H1 (cell line): ENCODE data around the gene AOPEP. TPM values are rescaled to one million over a fixed set of nuclear protein-coding genes. Genes with fewer than 3 reads are reported as not detected.

ENCODE experiments used
- CTCF ChIA-PET: fragments of 300-600 bp; sonication (Branson Sonifier 250); formaldehyde crosslinking; loops from one replicate; lab custom pipeline; 2021; ENCODE audit not compliant: partially characterized antibody; lab: Charles Lee
- POLR2A ChIA-PET: fragments of 300-600 bp; sonication (Branson Sonifier 250); formaldehyde crosslinking; loops from one replicate; lab custom pipeline; 2021; ENCODE audit warnings: inconsistent platforms; ENCODE audit not compliant: partially characterized antibody; lab: Charles Lee
- DNase-seq, 2 experiments: peaks; one replicate each; pipeline versions ENCODE4 v3.0.0 to v3.0.0-alpha.2; 2010 to 2022; ENCODE audit warnings: low spot score in 2 of 2, low read depth in 1 of 2, mixed read lengths in 1 of 2
- FAIRE-seq: peaks from 2 replicates; lab custom pipeline; 2011; peaks lifted over from hg19 to GRCh38; lab: Jason Lieb, UNC
- H2AFZ ChIP-seq: 2 replicates; pipeline ENCODE4 v1.8.1; 2012; ENCODE audit warnings: low read length, inconsistent platforms
- H2AK5ac ChIP-seq: 2 replicates; pipeline ENCODE4 v1.6.1; 2013; ENCODE audit warnings: low read depth, low read length
- H2BK120ac ChIP-seq: replicated peaks from 2 replicates; pipeline ENCODE3; 2013; ENCODE audit warnings: low read depth, low read length, inconsistent platforms
- H2BK12ac ChIP-seq: 2 replicates; pipeline ENCODE4 v1.6.1; 2013; ENCODE audit warnings: low read depth, low read length
- H2BK15ac ChIP-seq: 2 replicates; pipeline ENCODE4 v1.6.1; 2013; ENCODE audit warnings: low read length
- H2BK20ac ChIP-seq: 2 replicates; pipeline ENCODE4 v1.6.1; 2013; ENCODE audit warnings: low read length
- H2BK5ac ChIP-seq: 2 replicates; pipeline ENCODE4 v1.6.1; 2013; ENCODE audit warnings: low read depth, low read length
- H3K14ac ChIP-seq: 2 replicates; pipeline ENCODE4 v1.6.1; 2013; ENCODE audit warnings: inconsistent platforms; ENCODE audit not compliant: insufficient read length
- H3K18ac ChIP-seq: 2 replicates; pipeline ENCODE4 v1.6.1; 2013; ENCODE audit warnings: low read length; ENCODE audit errors: extremely low read depth
- H3K23ac ChIP-seq: 2 replicates; pipeline ENCODE4 v1.6.1; 2013; ENCODE audit warnings: inconsistent platforms; ENCODE audit not compliant: insufficient read length
- H3K23me2 ChIP-seq: 2 replicates; pipeline ENCODE4 v1.6.1; 2013; ENCODE audit warnings: low read depth, low read length
- H3K27ac ChIP-seq: 2 replicates; pipeline ENCODE4 v1.6.1; 2011; ENCODE audit warnings: low read depth, low read length, inconsistent platforms
- H3K27me3 ChIP-seq, 4 experiments: replicated peaks in 1 of 4; 1 replicate in 1 of 4; 2 replicates in 3 of 4; pipeline versions ENCODE4 v1.6.1 to v1.8.1; 2011 to 2013; ENCODE audit warnings: low read length in 3 of 4, mild to moderate bottlenecking in 3 of 4, inconsistent platforms in 2 of 4, mixed read lengths in 2 of 4, moderate library complexity in 1 of 4; ENCODE audit not compliant: control insufficient read depth in 3 of 4, insufficient read depth in 3 of 4; ENCODE audit errors: extremely low read depth in 1 of 4
- H3K36me3 ChIP-seq, 4 experiments: 2 replicates each; pipeline versions ENCODE4 v1.6.1 to v1.8.1; 2011 to 2013; ENCODE audit warnings: mild to moderate bottlenecking in 4 of 4, low read length in 3 of 4, moderate library complexity in 2 of 4, control low read depth in 1 of 4, inconsistent platforms in 1 of 4; ENCODE audit not compliant: insufficient read depth in 4 of 4, control insufficient read depth in 2 of 4
- H3K4ac ChIP-seq: replicated peaks from 2 replicates; pipeline ENCODE3; 2013; ENCODE audit warnings: low read length, low read depth, mixed read lengths, inconsistent platforms; ENCODE audit not compliant: insufficient read length
- H3K4me1 ChIP-seq, 4 experiments: replicated peaks in 1 of 4; 1 replicate in 1 of 4; 2 replicates in 3 of 4; pipeline versions ENCODE4 v1.6.1 to v1.8.1; 2011 to 2013; ENCODE audit warnings: low read length in 3 of 4, inconsistent platforms in 2 of 4, mixed read lengths in 1 of 4; ENCODE audit not compliant: insufficient read depth in 4 of 4, control insufficient read depth in 3 of 4
- H3K4me2 ChIP-seq, 2 experiments: 2 replicates each; pipeline versions ENCODE4 v1.6.1 to v1.8.1; 2011 to 2013; ENCODE audit warnings: low read depth in 2 of 2, low read length in 2 of 2, control low read depth in 1 of 2, inconsistent platforms in 1 of 2, mild to moderate bottlenecking in 1 of 2; ENCODE audit not compliant: insufficient read depth in 1 of 2
- H3K4me3 ChIP-seq, 4 experiments: fragments of 200-600, 300-600 bp in 1 of 4; sonication (generic), shearing (Covaris generic), sonication (Bioruptor Twin) in 1 of 4; 2 replicates each; pipeline versions ENCODE4 v1.5.1 to v1.8.1; 2011 to 2016; ENCODE audit warnings: low read length in 4 of 4, low read depth in 3 of 4, control low read depth in 2 of 4, inconsistent platforms in 2 of 4, mild to moderate bottlenecking in 2 of 4, mixed read lengths in 1 of 4, moderate library complexity in 1 of 4; ENCODE audit not compliant: insufficient read depth in 2 of 4; ENCODE audit errors: extremely low read depth in 1 of 4
- H3K56ac ChIP-seq: replicated peaks from 2 replicates; pipeline ENCODE3; 2013; ENCODE audit warnings: low read depth, mild to moderate bottlenecking, mixed read lengths, low read length, inconsistent platforms; ENCODE audit not compliant: insufficient read length
- H3K79me1 ChIP-seq: 2 replicates; pipeline ENCODE4 v1.6.1; 2013; ENCODE audit warnings: low read depth, low read length, control low read depth
- H3K79me2 ChIP-seq, 2 experiments: 2 replicates each; pipeline versions ENCODE4 v1.6.1 to v1.8.1; 2012 to 2013; ENCODE audit warnings: low read length in 2 of 2, mild to moderate bottlenecking in 2 of 2, inconsistent platforms in 1 of 2; ENCODE audit not compliant: insufficient read depth in 2 of 2, control insufficient read depth in 1 of 2
- H3K9ac ChIP-seq, 4 experiments: replicated peaks in 1 of 4; 1 replicate in 1 of 4; 2 replicates in 3 of 4; pipeline versions ENCODE4 v1.6.1 to v1.8.1; 2011 to 2013; ENCODE audit warnings: low read depth in 3 of 4, low read length in 3 of 4, control low read depth in 2 of 4, mild to moderate bottlenecking in 2 of 4, moderate library complexity in 2 of 4, inconsistent platforms in 1 of 4; ENCODE audit errors: extremely low read depth in 1 of 4
- H3K9me3 ChIP-seq, 2 experiments: 2 replicates each; pipeline versions ENCODE4 v1.6.1 to v1.8.1; 2012 to 2013; ENCODE audit warnings: mild to moderate bottlenecking in 2 of 2, moderate library complexity in 2 of 2, control low read depth in 1 of 2, inconsistent platforms in 1 of 2, low read depth in 1 of 2, low read length in 1 of 2, mixed read lengths in 1 of 2; ENCODE audit not compliant: insufficient read depth in 2 of 2
- H4K20me1 ChIP-seq, 2 experiments: replicated peaks in 1 of 2; 2 replicates each; pipeline versions ENCODE3 to v1.8.1; 2011 to 2013; ENCODE audit warnings: inconsistent platforms in 2 of 2, low read length in 2 of 2, mild to moderate bottlenecking in 1 of 2; ENCODE audit not compliant: insufficient read depth in 2 of 2, control insufficient read depth in 1 of 2
- H4K5ac ChIP-seq: 2 replicates; pipeline ENCODE4 v1.6.1; 2013; ENCODE audit warnings: low read length, low read depth, mixed read lengths, inconsistent platforms; ENCODE audit not compliant: insufficient read length
- H4K8ac ChIP-seq: 2 replicates; pipeline ENCODE4 v1.8.0; 2013; ENCODE audit warnings: mild to moderate bottlenecking, moderate library complexity, low read length, inconsistent platforms; ENCODE audit not compliant: insufficient read depth; ENCODE audit errors: extremely low read depth
- H4K91ac ChIP-seq: replicated peaks from 2 replicates; pipeline ENCODE3; 2013; ENCODE audit warnings: low read length, mixed read lengths, inconsistent platforms; ENCODE audit not compliant: insufficient read length
- ASH2L ChIP-seq: fragments of 200-600, 300-600 bp; sonication (generic); IDR thresholded peaks from one replicate; pipeline ENCODE4 v1.7.1; 2017; ENCODE audit warnings: low read length
- EP300 ChIP-seq, 2 experiments: IDR thresholded peaks; 1 replicate in 1 of 2; 2 replicates in 1 of 2; pipeline ENCODE4 v1.6.1; 2011 to 2012; ENCODE audit warnings: low read depth in 2 of 2, low read length in 2 of 2, mild to moderate bottlenecking in 2 of 2, borderline replicate concordance in 1 of 2, inconsistent platforms in 1 of 2, moderate library complexity in 1 of 2
- RXRA ChIP-seq: IDR thresholded peaks from 2 replicates; pipeline ENCODE4 v1.6.1; 2011; ENCODE audit warnings: low read depth, mild to moderate bottlenecking, low read length, moderate library complexity; ENCODE audit not compliant: insufficient read depth
- SRF ChIP-seq: IDR thresholded peaks from 2 replicates; pipeline ENCODE4 v1.6.1; 2011; ENCODE audit warnings: mild to moderate bottlenecking, low read depth, low read length, moderate library complexity
- TAF1 ChIP-seq: IDR thresholded peaks from 2 replicates; pipeline ENCODE4 v1.6.1; 2011; ENCODE audit warnings: mild to moderate bottlenecking, low read depth, low read length
- TAF7 ChIP-seq: optimal IDR thresholded peaks from 2 replicates; pipeline ENCODE3; 2011; ENCODE audit warnings: low read depth, mild to moderate bottlenecking, inconsistent platforms, low read length, moderate library complexity, borderline replicate concordance
- TBP ChIP-seq: IDR thresholded peaks from 2 replicates; pipeline ENCODE4 v1.6.1; 2011; ENCODE audit warnings: low read depth, low read length, improper control_type of control experiment
- WGBS, 2 experiments: shearing (Covaris generic) in 1 of 2; methylation state at CpG; one replicate each; pipeline versions ENCODE4 v1.1.6 to v1.1.7; 2013 to 2015; ENCODE audit warnings: low lambda C conversion rate in 2 of 2, mixed read lengths in 2 of 2, inconsistent platforms in 1 of 2, low coverage in 1 of 2, missing lambda C conversion rate in 1 of 2; ENCODE audit not compliant: insufficient replicate concordance in 2 of 2, insufficient coverage in 1 of 2, insufficient read length in 1 of 2; ENCODE audit errors: extremely low coverage in 1 of 2, missing lambda C conversion rate in 1 of 2; 5-methylcytosine and 5-hydroxymethylcytosine counted together
- polyA plus RNA-seq, 7 experiments: library from polyadenylated mRNA; depleted of rRNA in 3 of 7; stranded (reverse) in 5 of 7; unstranded in 2 of 7; fragments of >200 nt in 5 of 7; fragments of 200-250 nt in 2 of 7; gene quantifications; 1 replicate in 5 of 7; 2 replicates in 1 of 7; 4 replicates in 1 of 7; pipeline versions ENCODE4 v1.2.1 to v1.2.3, GENCODE V29; 2011 to 2013; ENCODE audit warnings: missing spikeins in 2 of 7, mixed read lengths in 2 of 7
- total RNA-seq: library from RNA; stranded (reverse); fragmentation: NEBNext Ultra II Directional; extraction: Animal tissue kit (Norgen Biotek cat#: 25700); gene quantifications from 2 replicates; pipeline ENCODE4 v1.2.1, GENCODE V29; 2021

The AOPEP gene
- total and polyA plus RNA-seq, 2 of the 8 experiments (the other 6 are each of a cell fraction or from before 2014, with no cell fraction given) = 6.1 to 14.3 TPM

GRCh38 chr9:94693485-94694204 lies 32.9 kb upstream of the AOPEP start:
- Histone ChIP-seq H2BK15ac (no peak overlapping the region), H3K14ac (no peak overlapping the region), H3K23me2 (no peaks in the 10 kb centered on the region; the same call in 1 of the 2 replicates), H4K20me1 (no peaks in the 10 kb centered on the region), H3K4me1 (peaks cover 0 to 2% (median 0%) of the 10 kb centered on the region in 4 experiments; a peak in 1 of 7 replicates), H3K79me2 (no peaks in the 10 kb centered on the region), H2BK5ac (no peak overlapping the region), H2AFZ (peak overlapping the region; percentile 61), H3K56ac (no peak overlapping the region), H4K8ac (no peak overlapping the region), H3K4ac (no peak overlapping the region), H3K9me3 (no peaks in the 10 kb centered on the region), H3K79me1 (no peaks in the 10 kb centered on the region), H3K23ac (no peak overlapping the region), H2AK5ac (no peak overlapping the region), H3K18ac (no peak overlapping the region; the same call in 1 of the 2 replicates), H3K36me3 (no peaks in the 10 kb centered on the region), H2BK12ac (no peak overlapping the region), H2BK120ac (no peak overlapping the region), H4K5ac (no peak overlapping the region), H3K27me3 (0 out of 7 replicates have a peak, but pooled peaks cover 0 to 2% (median 0%) of the 10 kb centered on the region in 4 experiments), H2BK20ac (no peak overlapping the region), H3K4me2 (0 out of 4 replicates have a peak overlapping the region, but pooled peaks of 1 of the 2 experiments have one; percentile 11), H4K91ac (no peak overlapping the region), H3K9ac (no peak overlapping the region), H3K4me3 (no peak overlapping the region), H3K27ac (no peak overlapping the region)
- FAIRE-seq (no peak), DNase-seq (no peak)
- ChIA-PET CTCF (interaction anchor here (0.9 to 2.9 kb wide), 4 partner anchors 11 to 352 kb away, joined by 3 to 19 read pairs (median 6); no protein-coding TSS in a partner anchor), POLR2A (interaction anchor here (0.7 kb wide), 1 partner anchor 528 kb away, joined by 3 read pairs; no protein-coding TSS in a partner anchor)
- 73% methylated on average over 8 of the region's 8 CpGs; no CpG with 5 or more reads in 1 of the 2 experiments for WGBS, 2 experiments
- no peak for TF ChIP-seq SRF
- TF ChIP-seq TAF1 = no peak
- no peak for TF ChIP-seq ASH2L
- TF ChIP-seq RXRA = no peak
- TF ChIP-seq TBP = no peak
- TF ChIP-seq EP300 (IDR thresholded peaks at IDR 0.05; ENCODE audit: borderline replicate concordance in 1 of 2, low read depth in 2 of 2, low read length in 2 of 2) = no peak
- TF ChIP-seq TAF7 = no peak
